HG02870 (cell line): ENCODE measurements around the gene RAPGEF3.

Experiments used
- ATAC-seq: cut with Tn5 transposase; IDR thresholded peaks from one replicate; pipeline ENCODE4 v1.9.1; 2021; ENCODE audit warnings: mild to moderate bottlenecking, moderate library complexity; ENCODE audit not compliant: unreplicated experiment

Gene RAPGEF3

DNA sequence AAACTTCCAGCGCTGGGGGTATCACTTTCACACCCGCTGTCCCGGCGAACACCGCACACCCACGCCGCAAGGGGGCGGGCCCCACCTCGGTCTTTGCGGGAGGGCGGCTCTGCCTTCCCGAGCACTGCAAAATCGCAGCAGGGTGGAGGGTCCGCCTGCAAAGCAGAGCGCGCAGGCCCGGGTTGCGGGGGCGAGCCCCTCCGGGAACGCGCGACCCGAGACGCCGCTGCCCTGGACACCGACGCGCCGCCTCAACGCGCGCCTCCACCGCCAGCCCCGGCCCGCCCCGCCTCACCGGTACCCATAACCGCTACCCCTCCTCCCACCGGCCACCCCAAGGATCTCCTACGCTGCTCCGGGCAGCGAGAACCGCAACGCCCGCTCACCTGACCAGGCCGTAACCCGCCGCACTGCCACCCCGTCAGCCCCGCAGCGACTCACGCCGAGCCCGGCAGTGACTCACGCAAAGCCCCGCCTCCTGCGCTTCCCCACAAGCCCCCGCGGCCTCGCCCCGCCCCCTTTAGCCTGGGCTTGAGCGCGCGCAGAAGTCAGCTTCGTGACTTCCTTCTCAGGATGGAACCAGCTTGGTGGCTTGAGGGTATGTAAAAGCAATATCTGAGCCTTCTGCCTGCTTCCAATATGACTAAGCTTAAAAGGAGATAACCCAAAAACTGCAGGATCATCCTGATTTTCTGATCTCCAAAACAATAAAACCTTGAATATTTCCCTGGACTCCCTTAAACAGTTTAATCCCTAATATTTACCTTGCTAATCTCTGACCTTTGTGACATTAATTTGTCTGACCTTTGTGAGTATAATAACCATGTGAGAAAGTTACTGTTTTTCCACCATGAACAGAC is 52.9 kb downstream of the RAPGEF3 start, which contains the start of gene RPAP3:
Gene RPAP3, minus strand, starts transcription at position 465 of the 860 bp plus-strand sequence. CDS start 3,190 bp downstream, outside the sequence.
- ATAC-seq = peak; percentile 61

DNA sequence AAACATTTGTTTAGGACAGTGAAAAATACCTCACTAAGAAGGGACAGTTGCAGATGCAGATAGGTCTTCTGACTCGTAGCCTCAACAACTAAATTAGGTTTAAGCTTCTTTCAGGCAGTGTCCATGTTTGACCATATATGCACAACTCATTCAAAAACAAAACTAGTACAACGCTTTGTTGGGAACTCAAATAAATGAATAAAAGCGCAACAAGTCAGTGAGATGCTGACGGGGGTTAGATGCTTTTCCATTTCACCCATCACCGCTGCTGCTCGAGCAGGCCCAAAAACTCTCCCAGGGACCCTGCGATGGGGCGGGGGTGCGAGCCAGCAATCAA is 53.5 kb downstream of the RAPGEF3 start:
- ATAC-seq = no peak

DNA sequence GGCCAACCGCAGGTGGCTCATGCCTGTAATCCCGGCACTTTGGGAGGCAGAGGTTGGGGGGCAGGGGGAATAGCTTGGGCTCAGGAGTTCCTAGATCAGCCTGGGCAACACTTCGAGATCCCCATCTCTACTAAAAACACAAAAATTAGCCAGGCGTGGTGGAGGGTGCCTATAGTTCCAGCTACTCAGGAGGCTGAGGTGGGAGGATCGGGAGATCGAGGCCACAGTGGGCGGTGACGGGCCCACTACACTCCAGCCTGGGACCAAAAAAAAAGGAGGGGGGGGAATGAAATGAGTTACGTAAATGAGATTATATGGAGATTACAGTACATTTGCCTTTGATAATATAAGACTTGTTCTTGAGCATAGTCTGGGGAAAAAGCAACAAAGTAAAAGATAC is 54.0 kb downstream of the RAPGEF3 start:
- no peak for ATAC-seq

DNA sequence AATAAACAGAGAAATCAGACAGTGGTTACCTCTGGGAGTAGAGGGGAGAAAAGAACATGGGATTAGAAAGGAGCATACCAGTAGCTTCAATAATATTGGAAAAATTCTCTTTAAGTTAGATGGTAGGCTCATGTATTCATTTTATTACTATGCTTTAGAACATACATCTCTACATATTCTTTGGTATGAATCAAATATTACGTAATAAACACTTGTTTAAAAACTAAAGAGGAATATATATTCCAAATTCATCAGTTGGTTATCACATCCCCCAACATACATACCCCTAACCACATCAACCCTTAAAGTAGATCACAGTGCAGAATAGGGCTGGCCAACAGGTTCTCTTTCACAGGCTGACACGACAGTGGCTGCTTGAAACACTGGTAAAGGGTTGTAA is 58.4 kb downstream of the RAPGEF3 start:
- ATAC-seq = no peak

- ATAC-seq = no peak
These were observed 60.0 kb downstream of the RAPGEF3 start for GRCh38 chr12:47698631-47699030.

GRCh38 chr12:47698055-47698454 is 60.6 kb downstream of the RAPGEF3 start:
- no peak for ATAC-seq

DNA sequence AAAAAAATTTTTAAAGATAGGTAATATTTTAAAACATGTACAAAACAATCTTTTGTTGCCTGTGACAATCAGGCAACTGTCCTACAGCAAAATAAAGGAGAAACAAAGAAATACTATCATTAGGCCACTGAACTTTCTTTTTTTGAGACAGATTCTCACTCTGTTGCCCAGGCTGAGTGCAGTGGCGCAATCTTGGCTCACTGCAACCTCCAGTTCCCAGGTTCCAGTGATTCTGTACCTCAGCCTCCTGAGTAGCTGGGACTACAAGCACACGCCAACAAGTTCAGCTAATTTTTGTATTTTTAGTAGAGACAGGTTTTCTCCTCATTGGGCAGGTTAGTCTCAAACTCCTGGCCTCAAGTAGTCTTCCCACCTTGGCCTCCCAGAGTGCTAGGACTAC is 69.5 kb downstream of the RAPGEF3 start:
- ATAC-seq = no peak

DNA sequence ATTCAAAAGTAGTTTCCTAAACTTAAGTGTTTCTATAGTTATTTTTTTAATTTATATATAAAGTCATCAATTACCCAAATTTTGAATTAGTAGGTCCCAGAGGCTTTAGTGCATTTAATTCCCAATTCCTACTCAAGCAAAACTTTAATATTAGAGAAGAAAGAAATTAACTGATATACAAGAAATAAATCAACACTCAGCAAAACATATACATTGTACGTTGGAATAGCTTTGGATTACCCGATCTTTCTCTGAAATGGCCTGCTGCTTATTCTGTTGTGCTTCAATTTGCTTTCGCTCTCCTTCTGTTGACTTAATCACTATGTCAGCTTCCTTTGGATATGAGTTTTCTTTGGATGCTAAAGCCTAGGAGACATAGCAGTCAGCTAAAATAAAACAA is 71.0 kb downstream of the RAPGEF3 start:
- no peak for ATAC-seq

DNA sequence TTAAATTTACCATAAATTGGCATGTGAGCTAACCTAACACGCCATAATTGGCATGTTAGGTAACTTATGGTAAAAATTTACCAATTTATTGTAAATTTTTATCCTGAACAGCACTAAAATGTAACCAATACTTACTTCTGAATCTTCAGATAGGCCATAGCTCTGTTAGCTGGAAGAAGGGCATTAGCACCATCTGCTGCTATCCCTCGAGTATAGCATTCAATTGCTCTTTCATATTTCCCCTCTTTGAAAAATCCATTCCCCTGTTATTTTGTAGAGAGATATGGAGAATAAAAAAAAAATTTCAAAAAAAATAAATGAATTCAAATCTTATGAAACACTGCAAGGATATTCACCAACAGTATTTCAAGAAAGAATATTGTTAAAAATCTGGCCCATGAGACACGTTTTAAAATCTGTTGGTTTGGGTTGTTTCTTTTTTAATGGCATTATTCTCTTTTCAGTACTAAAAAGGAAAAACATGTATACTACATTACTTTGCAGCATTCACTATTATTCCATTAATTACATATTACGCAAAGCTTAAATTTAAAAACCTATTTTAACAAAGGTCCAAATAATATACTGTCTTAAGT is 71.9 kb downstream of the RAPGEF3 start:
- no peak for ATAC-seq
